ENCODE measurements around the gene FAM168B.

- TF ChIP-seq POLR2A (IDR thresholded peaks at IDR 0.05) (no peak), CTCF (IDR thresholded peaks at IDR 0.05) (no peak)
Measured at GRCh38 chr2:131120815-131121317, 27.6 kb upstream of the FAM168B start.
